Measurements from ENCODE around the gene KIF6. TPM values are rescaled to one million over a fixed set of nuclear protein-coding genes. Genes with fewer than 3 reads are reported as not detected.
A peak's percentile ranks its signal among the peaks of the same experiment; 100 is the strongest.

The KIF6 gene
- total and polyA plus RNA-seq, 11 donors: 0.06 to 0.77 (median 0.48) TPM

DNA sequence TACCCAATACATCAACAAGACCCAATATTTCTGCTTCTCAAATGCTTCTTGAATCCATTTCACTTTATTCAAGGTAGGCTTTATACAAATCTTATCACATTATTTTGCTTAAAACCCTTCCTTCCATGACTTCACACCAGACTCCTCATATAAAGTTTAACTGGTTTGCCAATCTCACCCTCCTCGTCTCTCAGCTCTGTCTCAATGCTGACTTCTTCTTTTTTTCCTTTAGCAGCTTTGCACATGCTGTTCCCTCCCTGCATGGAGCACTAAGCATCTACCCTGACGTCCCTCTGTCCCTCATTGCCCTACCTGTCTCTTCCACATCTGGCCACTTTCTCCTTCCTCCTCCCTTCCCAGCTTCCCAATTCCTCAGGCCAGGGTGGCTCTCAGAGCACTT is 442.4 kb downstream of the KIF6 start:
- Histone ChIP-seq H3K9me3 (no peaks in the 10 kb centered on the region), H3K4me1 (no peaks in the 10 kb centered on the region), H3K27me3 (peaks cover 0 to 7% (median 0%) of the 10 kb centered on the region in 9 donors), H3K36me3 (no peaks in the 10 kb centered on the region), H3K4me3 (no peak overlapping the region), H3K27ac (no peak overlapping the region)
- WGBS, 4 donors: 46 to 70% (median 59%) methylated on average over 2 of the region's 2 CpGs
- DNase-seq (no peak), ATAC-seq (no peak)
- intact Hi-C loops (cut with DNase I): no loop called here
- TF ChIP-seq POLR2A (IDR thresholded peaks at IDR 0.05): no peak
- TF ChIP-seq, protein P1, sequence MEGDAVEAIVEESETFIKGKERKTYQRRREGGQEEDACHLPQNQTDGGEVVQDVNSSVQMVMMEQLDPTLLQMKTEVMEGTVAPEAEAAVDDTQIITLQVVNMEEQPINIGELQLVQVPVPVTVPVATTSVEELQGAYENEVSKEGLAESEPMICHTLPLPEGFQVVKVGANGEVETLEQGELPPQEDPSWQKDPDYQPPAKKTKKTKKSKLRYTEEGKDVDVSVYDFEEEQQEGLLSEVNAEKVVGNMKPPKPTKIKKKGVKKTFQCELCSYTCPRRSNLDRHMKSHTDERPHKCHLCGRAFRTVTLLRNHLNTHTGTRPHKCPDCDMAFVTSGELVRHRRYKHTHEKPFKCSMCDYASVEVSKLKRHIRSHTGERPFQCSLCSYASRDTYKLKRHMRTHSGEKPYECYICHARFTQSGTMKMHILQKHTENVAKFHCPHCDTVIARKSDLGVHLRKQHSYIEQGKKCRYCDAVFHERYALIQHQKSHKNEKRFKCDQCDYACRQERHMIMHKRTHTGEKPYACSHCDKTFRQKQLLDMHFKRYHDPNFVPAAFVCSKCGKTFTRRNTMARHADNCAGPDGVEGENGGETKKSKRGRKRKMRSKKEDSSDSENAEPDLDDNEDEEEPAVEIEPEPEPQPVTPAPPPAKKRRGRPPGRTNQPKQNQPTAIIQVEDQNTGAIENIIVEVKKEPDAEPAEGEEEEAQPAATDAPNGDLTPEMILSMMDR (IDR thresholded peaks at IDR 0.05): no peak

DNA sequence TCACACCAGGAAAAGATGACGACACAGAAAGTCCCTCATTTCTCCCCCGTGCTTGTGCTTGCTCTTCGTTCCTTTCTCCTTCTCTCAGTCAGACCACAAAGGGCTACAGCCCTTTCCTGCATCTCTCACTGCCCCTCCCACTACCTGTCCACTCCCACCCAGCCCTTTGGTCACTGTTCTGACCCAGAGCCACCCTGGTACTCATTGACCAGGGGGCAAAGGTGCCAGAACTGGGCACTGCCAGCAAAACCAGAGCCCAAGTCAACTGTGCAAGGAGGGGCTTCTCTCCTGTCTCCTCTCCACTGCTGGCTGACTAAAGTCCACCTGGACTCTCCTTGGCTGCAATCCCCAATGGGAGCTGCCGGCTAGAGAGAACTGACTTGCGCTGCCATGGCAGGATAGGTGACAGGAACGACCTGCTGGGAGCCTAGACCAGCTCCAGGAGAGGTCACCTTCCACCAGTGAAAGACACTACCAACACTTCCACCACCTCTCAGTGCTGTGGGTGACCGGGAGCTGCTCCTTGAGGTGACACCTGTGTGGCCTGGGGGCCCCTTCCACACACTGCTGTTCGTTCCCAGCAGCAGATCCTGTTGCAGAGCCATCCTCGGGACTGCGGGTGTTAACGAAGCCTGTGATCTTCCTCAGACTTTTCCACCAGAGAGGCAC is 443.8 kb downstream of the KIF6 start:
- Histone ChIP-seq H3K27ac (no peak overlapping the region), H3K4me1 (no peaks in the 10 kb centered on the region), H3K4me3 (no peak overlapping the region), H3K27me3 (peaks cover 0 to 7% (median 0%) of the 10 kb centered on the region in 9 donors), H3K9me3 (no peaks in the 10 kb centered on the region), H3K36me3 (no peaks in the 10 kb centered on the region)
- intact Hi-C loops (cut with DNase I): no loop called here
- TF ChIP-seq, protein P1 (IDR thresholded peaks at IDR 0.05): no peak
- TF ChIP-seq POLR2A (IDR thresholded peaks at IDR 0.05): no peak
- ATAC-seq: no peak
- DNase-seq: no peak
- WGBS, 4 donors: 73 to 80% (median 76%) methylated on average over 7 to 11 of the region's 11 CpGs

DNA sequence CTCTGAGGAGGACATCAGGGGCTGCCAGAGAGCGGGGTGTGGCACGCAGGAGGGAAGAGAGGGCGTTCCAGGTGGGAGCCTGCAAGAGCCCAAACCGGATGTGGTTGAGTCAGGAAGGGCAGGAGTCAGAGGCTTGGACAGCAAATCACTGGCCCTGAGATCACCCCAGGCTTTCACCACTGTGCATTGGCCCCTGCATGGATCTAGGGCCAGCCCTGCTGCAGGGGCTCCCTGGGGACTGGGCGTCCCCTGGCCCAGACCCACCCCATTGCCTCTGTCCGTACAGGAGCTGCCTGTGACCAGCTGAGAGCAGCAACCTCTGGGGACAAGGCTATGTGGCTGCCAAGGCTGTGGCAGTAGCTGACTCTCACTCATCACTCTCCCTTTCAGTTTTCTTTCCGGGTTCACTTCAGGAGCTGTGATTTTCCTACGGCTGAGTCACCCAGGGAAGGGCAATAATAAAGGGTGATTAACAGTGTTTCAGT is 444.9 kb downstream of the KIF6 start:
- peaks cover 0 to 7% (median 0%) of the 10 kb centered on the region in 9 donors for H3K27me3 ChIP-seq
- ATAC-seq: peak in 3 of 4 donors; percentile 30 to 65 (median 57)
- H3K4me1 ChIP-seq: no peaks in the 10 kb centered on the region
- 42 to 54% (median 49%) methylated on average over 6 to 8 of the region's 8 CpGs for WGBS, 4 donors
- H3K4me3 ChIP-seq: no peak overlapping the region
- intact Hi-C loops (cut with DNase I): no loop called here
- H3K36me3 ChIP-seq: no peaks in the 10 kb centered on the region
- TF ChIP-seq POLR2A (IDR thresholded peaks at IDR 0.05): no peak
- TF ChIP-seq, protein P1 (IDR thresholded peaks at IDR 0.05): no peak
- DNase-seq: peak in 1 of 5 donors; percentile 40
- no peaks in the 10 kb centered on the region for H3K9me3 ChIP-seq
- H3K27ac ChIP-seq: no peak overlapping the region

Other genes with a start within 250 kb of the KIF6 start
- 10 to 100 TPM; 11.5 to 20.9 (median 13.6) TPM for gene DAAM2, start 67.0 kb upstream of the KIF6 start, total RNA-seq
- 10 to 100 TPM in 1 of 2 donors, 1 to 10 TPM in 1; 6.4 to 13.5 TPM for gene DAAM2, start 67.0 kb upstream of the KIF6 start, polyA plus RNA-seq
- gene MOCS1, start 209.1 kb upstream of the KIF6 start, total RNA-seq: 10 to 100 TPM; 16.4 to 40.3 (median 25.4) TPM
- gene MOCS1, start 209.1 kb upstream of the KIF6 start, polyA plus RNA-seq: 10 to 100 TPM; 18.6 to 28.0 TPM